Vagina (tissue), 2 donors: ENCODE measurements around the gene RHEB.

Experiments used
- CTCF ChIP-seq, 3 experiments: fragments of 450-650 bp in 2 of 3; fragments of 200-600 bp in 1 of 3; sonication (generic) in 1 of 3; IDR thresholded peaks; one replicate each; pipeline ENCODE4 v1.5.1; 2017 to 2019; ENCODE audit warnings: antibody characterized with exemption in 3 of 3, mild to moderate bottlenecking in 2 of 3, moderate library complexity in 2 of 3
- POLR2A ChIP-seq, 2 donors: fragments of 450-650 bp; IDR thresholded peaks; one replicate each; pipeline ENCODE4 v1.6.1; 2017; ENCODE audit warnings: antibody characterized with exemption in 2 of 2, mild to moderate bottlenecking in 2 of 2, moderate library complexity in 2 of 2

GRCh38 chr7:151524331-151524730 lies 4.6 kb upstream of the RHEB start:
- TF ChIP-seq CTCF (IDR thresholded peaks at IDR 0.05), result no peak
- no peak for TF ChIP-seq POLR2A (IDR thresholded peaks at IDR 0.05)
